Esophagus squamous epithelium (tissue), 5 donors: Measurements from ENCODE around the gene FAM8A1. TPM values are rescaled to one million over a fixed set of nuclear protein-coding genes. Genes with fewer than 3 reads are reported as not detected.

Source experiments
- DNase-seq: peaks from one replicate; lab custom pipeline; 2025; lab: John Stamatoyannopoulos, UW
- H3K27ac ChIP-seq, 4 donors: fragments of 200-600 bp; sonication (generic); one replicate each; pipeline ENCODE4 v1.5.1; 2016 to 2019; ENCODE audit warnings: mild to moderate bottlenecking in 1 of 4
- H3K27me3 ChIP-seq, 4 donors: fragments of 200-600 bp; sonication (generic); 1 replicate in 3 of 4; 2 replicates in 1 of 4; pipeline versions ENCODE4 v1.5.1 to v1.6.0; 2017 to 2021; ENCODE audit warnings: antibody characterized with exemption in 1 of 4
- H3K36me3 ChIP-seq, 3 donors: fragments of 200-600 bp; sonication (generic); one replicate each; pipeline ENCODE4 v1.5.1; 2016 to 2019
- H3K4me1 ChIP-seq, 3 donors: fragments of 200-600 bp; sonication (generic); one replicate each; pipeline ENCODE4 v1.5.1; 2017 to 2019
- H3K4me3 ChIP-seq, 4 donors: fragments of 200-600 bp; sonication (generic); 1 replicate in 3 of 4; 2 replicates in 1 of 4; pipeline ENCODE4 v1.5.1; 2016 to 2019; ENCODE audit warnings: mild to moderate bottlenecking in 2 of 4, moderate library complexity in 1 of 4
- H3K9me3 ChIP-seq, 3 donors: fragments of 200-600 bp; sonication (generic); one replicate each; pipeline ENCODE4 v1.5.1; 2016 to 2019
- POLR2A ChIP-seq, 4 donors: fragments of 450-650 bp; IDR thresholded peaks; one replicate each; pipeline ENCODE4 v1.6.1; 2017; ENCODE audit warnings: antibody characterized with exemption in 4 of 4, mild to moderate bottlenecking in 4 of 4, moderate library complexity in 3 of 4
- WGBS, 2 donors: methylation state at CpG; one replicate each; pipeline ENCODE4 v1.1.5; 2018; 5-methylcytosine and 5-hydroxymethylcytosine counted together
- intact Hi-C: fragments of 100-400 bp; cut with DNase I; formaldehyde crosslinking; loops from one replicate; pipeline ENCODE4 v1.15.0; 2022
- total RNA-seq, 4 donors: library from RNA; depleted of rRNA; stranded (reverse); fragments of >200 nt; gene quantifications; one replicate each; pipeline ENCODE4 v1.1.0, GENCODE V29; 2016
- TF ChIP-seq, protein P1 (sequence below), 6 experiments: fragments of 450-650 bp in 4 of 6; fragments of 200-600 bp in 2 of 6; sonication (generic) in 2 of 6; IDR thresholded peaks; one replicate each; pipeline ENCODE4 v1.5.1; 2016 to 2019; ENCODE audit warnings: antibody characterized with exemption in 6 of 6, mild to moderate bottlenecking in 4 of 6, moderate library complexity in 4 of 6
- donor health status: DM: yes; HTN: yes; CAD: no.

The FAM8A1 gene
- total RNA-seq, 4 donors from 2014 or later, result 12.4 to 19.5 (median 16.1) TPM

DNA sequence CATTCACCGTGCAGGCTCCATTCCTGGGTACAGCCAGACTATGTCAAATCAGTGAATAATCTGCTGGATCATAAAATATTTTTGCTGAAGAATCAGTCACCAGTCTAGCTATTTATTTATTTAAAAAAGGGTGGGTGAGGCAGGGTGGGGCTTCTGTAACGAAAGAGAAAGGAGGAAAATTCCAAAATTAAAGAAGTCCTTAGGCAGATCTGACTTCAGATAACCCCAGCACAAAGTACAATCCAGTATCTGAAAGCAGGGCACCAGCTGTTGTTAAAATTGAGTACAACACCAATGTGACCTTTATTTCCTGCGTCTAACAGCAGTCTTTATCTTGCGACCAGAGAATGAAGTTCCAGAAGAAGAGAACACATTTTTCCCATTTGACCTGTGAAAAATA is 15.7 kb downstream of the FAM8A1 start:
- Histone ChIP-seq H3K4me1 (no peaks in the 10 kb centered on the region), H3K27me3 (no peaks in the 10 kb centered on the region)
- 79 to 85% methylated on average over 4 of the region's 4 CpGs for WGBS, 2 donors

GRCh38 chr6:17621003-17621402 is 20.9 kb downstream of the FAM8A1 start:
- no peak overlapping the region for H3K27ac ChIP-seq
- H3K4me3 ChIP-seq, result no peak overlapping the region
- WGBS, 2 donors, result 70 to 83% methylated on average over 2 of the region's 2 CpGs
- H3K36me3 ChIP-seq, result peaks cover 13 to 96% (median 15%) of the 10 kb centered on the region in 3 donors
- H3K9me3 ChIP-seq, result no peaks in the 10 kb centered on the region
- intact Hi-C loops, result no loop called here
- no peak for TF ChIP-seq POLR2A (IDR thresholded peaks at IDR 0.05)
- TF ChIP-seq, protein P1, sequence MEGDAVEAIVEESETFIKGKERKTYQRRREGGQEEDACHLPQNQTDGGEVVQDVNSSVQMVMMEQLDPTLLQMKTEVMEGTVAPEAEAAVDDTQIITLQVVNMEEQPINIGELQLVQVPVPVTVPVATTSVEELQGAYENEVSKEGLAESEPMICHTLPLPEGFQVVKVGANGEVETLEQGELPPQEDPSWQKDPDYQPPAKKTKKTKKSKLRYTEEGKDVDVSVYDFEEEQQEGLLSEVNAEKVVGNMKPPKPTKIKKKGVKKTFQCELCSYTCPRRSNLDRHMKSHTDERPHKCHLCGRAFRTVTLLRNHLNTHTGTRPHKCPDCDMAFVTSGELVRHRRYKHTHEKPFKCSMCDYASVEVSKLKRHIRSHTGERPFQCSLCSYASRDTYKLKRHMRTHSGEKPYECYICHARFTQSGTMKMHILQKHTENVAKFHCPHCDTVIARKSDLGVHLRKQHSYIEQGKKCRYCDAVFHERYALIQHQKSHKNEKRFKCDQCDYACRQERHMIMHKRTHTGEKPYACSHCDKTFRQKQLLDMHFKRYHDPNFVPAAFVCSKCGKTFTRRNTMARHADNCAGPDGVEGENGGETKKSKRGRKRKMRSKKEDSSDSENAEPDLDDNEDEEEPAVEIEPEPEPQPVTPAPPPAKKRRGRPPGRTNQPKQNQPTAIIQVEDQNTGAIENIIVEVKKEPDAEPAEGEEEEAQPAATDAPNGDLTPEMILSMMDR (IDR thresholded peaks at IDR 0.05), result no peak
- H3K27me3 ChIP-seq, result no peaks in the 10 kb centered on the region
- H3K4me1 ChIP-seq, result no peaks in the 10 kb centered on the region
- DNase-seq, result no peak

More for the DNA sequence above, 15.7 kb downstream of the FAM8A1 start:
- H3K36me3 ChIP-seq, result peaks cover 3 to 77% (median 6%) of the 10 kb centered on the region in 3 donors
- H3K27ac ChIP-seq, result no peak overlapping the region
- TF ChIP-seq, protein P1 (IDR thresholded peaks at IDR 0.05), result no peak
- no peak for TF ChIP-seq POLR2A (IDR thresholded peaks at IDR 0.05)
- H3K9me3 ChIP-seq, result no peaks in the 10 kb centered on the region
- intact Hi-C loops, result no loop called here
- no peak overlapping the region for H3K4me3 ChIP-seq
- no peak for DNase-seq

DNA sequence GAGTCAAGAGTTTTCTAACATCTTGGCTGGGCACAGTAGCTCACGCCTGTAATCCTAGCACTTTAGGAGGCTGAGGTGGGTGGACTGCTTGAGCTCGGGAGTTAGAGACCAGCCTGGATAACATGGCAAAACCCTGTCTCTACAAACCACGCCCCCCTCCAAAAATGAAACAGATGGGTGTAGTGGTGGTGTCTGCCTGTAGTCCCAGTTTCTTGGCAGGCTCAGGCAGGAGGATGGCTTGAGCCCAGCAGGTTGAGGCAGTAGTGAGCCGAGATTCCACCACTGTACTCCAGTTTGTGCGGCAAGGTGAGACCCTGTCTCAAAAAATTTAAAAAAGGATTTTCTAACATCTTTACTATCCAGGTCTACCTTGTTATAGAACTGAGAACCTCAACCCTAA is 22.0 kb downstream of the FAM8A1 start:
- H3K9me3 ChIP-seq, result no peaks in the 10 kb centered on the region
- 92 to 95% methylated on average over 4 to 5 of the region's 5 CpGs for WGBS, 2 donors
- H3K36me3 ChIP-seq, result peaks cover 7 to 96% (median 15%) of the 10 kb centered on the region in 3 donors
- TF ChIP-seq, protein P1 (IDR thresholded peaks at IDR 0.05), result no peak
- TF ChIP-seq POLR2A (IDR thresholded peaks at IDR 0.05), result no peak
- no peak for DNase-seq
- no peak overlapping the region for H3K4me3 ChIP-seq
- no peaks in the 10 kb centered on the region for H3K27me3 ChIP-seq
- intact Hi-C loops, result no loop called here
- H3K27ac ChIP-seq, result no peak overlapping the region
- H3K4me1 ChIP-seq, result no peaks in the 10 kb centered on the region

DNA sequence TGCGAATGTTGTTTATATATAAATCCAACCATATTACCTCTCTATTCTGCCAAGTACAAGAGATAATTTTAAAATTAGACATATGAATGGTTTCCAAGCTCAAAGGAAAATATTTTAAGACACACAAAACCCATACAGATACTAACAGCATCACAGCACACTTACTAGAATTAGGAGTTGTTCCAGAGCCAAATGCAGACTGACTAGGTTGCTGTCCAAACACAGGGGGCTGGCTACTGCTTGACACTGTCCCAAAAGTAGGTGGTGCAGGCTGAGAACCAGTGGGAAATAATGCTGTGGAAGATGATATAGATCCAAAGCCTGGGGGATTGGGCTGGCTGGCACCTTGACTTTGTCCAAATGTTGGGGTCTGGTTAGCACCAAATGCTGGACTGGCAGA is 24.3 kb downstream of the FAM8A1 start:
- no peak overlapping the region for H3K4me3 ChIP-seq
- H3K27me3 ChIP-seq, result no peaks in the 10 kb centered on the region
- intact Hi-C loops, result no loop called here
- 56 to 67% methylated on average over 1 of the region's 1 CpG for WGBS, 2 donors
- H3K27ac ChIP-seq, result no peak overlapping the region
- no peak for TF ChIP-seq POLR2A (IDR thresholded peaks at IDR 0.05)
- TF ChIP-seq, protein P1 (IDR thresholded peaks at IDR 0.05), result no peak
- H3K4me1 ChIP-seq, result no peaks in the 10 kb centered on the region
- DNase-seq, result no peak
- no peaks in the 10 kb centered on the region for H3K9me3 ChIP-seq
- peaks cover 7 to 96% (median 12%) of the 10 kb centered on the region in 3 donors for H3K36me3 ChIP-seq

DNA sequence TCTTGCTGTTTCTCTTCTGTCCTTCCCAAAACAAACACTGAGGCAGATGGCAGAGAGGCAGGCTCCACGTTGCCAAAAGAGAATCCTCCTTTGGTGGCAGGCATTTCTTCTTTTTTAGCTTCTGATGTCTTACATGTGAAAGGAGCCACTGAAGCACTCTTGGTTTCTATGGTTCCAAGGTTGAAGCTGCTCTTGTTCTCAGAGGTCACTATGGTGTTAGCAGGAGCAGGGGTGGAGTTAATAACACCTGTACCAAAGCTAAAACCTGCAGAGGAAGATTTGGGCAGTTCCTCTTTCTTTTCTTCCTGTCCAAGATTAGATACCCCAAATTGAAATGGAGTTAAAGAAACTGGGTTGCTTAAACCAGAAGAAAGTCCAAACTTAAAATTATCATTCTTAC is 28.8 kb downstream of the FAM8A1 start:
- 40 to 70% methylated on average over 1 of the region's 1 CpG for WGBS, 2 donors

More for the DNA sequence above, 28.8 kb downstream of the FAM8A1 start:
- no peak for DNase-seq
- intact Hi-C loops, result no loop called here
- H3K4me3 ChIP-seq, result no peak overlapping the region
- H3K27me3 ChIP-seq, result no peaks in the 10 kb centered on the region
- TF ChIP-seq, protein P1 (IDR thresholded peaks at IDR 0.05), result no peak
- TF ChIP-seq POLR2A (IDR thresholded peaks at IDR 0.05), result no peak
- no peak overlapping the region for H3K27ac ChIP-seq
- H3K36me3 ChIP-seq, result peaks cover 12 to 100% (median 21%) of the 10 kb centered on the region in 3 donors
- no peaks in the 10 kb centered on the region for H3K4me1 ChIP-seq
- H3K9me3 ChIP-seq, result no peaks in the 10 kb centered on the region
